MM.1S (cell line): ENCODE results near the gene MYCL.

Source experiments
- DNase-seq: peaks from one replicate; pipeline ENCODE4 v3.0.0-alpha.2; 2015
- H2AFZ ChIP-seq: fragments of 300-600 bp; sonication (generic); 2 replicates; pipeline ENCODE4 v1.6.0; 2016; ENCODE audit warnings: antibody characterized with exemption, low read length
- H3F3A ChIP-seq: fragments of 300-600 bp; sonication (generic); 2 replicates; pipeline ENCODE4 v1.6.1; 2016; ENCODE audit warnings: mild to moderate bottlenecking, antibody characterized with exemption, low read length, moderate library complexity, mixed read lengths; ENCODE audit not compliant: insufficient read depth
- H3K27ac ChIP-seq: fragments of 300-600 bp; sonication (generic); 2 replicates; pipeline ENCODE4 v1.5.1; 2016; ENCODE audit warnings: mild to moderate bottlenecking, low read length
- H3K27me3 ChIP-seq: fragments of 300-600 bp; sonication (generic); replicated peaks from 2 replicates; pipeline ENCODE4 v1.6.0; 2016; ENCODE audit warnings: low read length; ENCODE audit not compliant: insufficient read depth
- H3K36me3 ChIP-seq: fragments of 300-600 bp; sonication (generic); replicated peaks from 2 replicates; pipeline ENCODE4 v1.6.1; 2016; ENCODE audit warnings: mild to moderate bottlenecking, low read length, mixed read lengths; ENCODE audit not compliant: insufficient read depth
- H3K4me1 ChIP-seq: fragments of 300-600 bp; sonication (generic); 2 replicates; pipeline ENCODE4 v1.6.1; 2016; ENCODE audit warnings: low read length, mixed read lengths
- H3K4me2 ChIP-seq: fragments of 300-600 bp; sonication (generic); 2 replicates; pipeline ENCODE4 v1.6.0; 2016; ENCODE audit warnings: low read depth, low read length
- H3K4me3 ChIP-seq: fragments of 300-600 bp; sonication (generic); 2 replicates; pipeline ENCODE4 v1.5.1; 2016; ENCODE audit warnings: low read length, mixed read lengths
- H3K79me2 ChIP-seq: fragments of 300-600 bp; sonication (generic); 2 replicates; pipeline ENCODE4 v1.6.1; 2016; ENCODE audit warnings: mixed run types, low read length, mixed read lengths
- H3K9ac ChIP-seq: fragments of 300-600 bp; sonication (generic); 2 replicates; pipeline ENCODE4 v1.6.1; 2016; ENCODE audit warnings: low read length, mixed read lengths
- H3K9me2 ChIP-seq: fragments of 300-600 bp; sonication (generic); replicated peaks from 2 replicates; pipeline ENCODE4 v1.6.1; 2016; ENCODE audit warnings: mild to moderate bottlenecking, low read length, mixed read lengths; ENCODE audit not compliant: insufficient read depth
- H3K9me3 ChIP-seq: fragments of 300-600 bp; sonication (generic); replicated peaks from 2 replicates; pipeline ENCODE4 v1.6.1; 2016; ENCODE audit warnings: mild to moderate bottlenecking, low read length, mixed read lengths; ENCODE audit not compliant: insufficient read depth
- H4K20me1 ChIP-seq: fragments of 300-600 bp; sonication (generic); 2 replicates; pipeline ENCODE4 v1.6.1; 2016; ENCODE audit warnings: mild to moderate bottlenecking, low read length, moderate library complexity, mixed read lengths; ENCODE audit not compliant: insufficient read depth
- CTCF ChIP-seq: fragments of 300-600 bp; sonication (generic); IDR thresholded peaks from 2 replicates; pipeline ENCODE4 v1.5.1; 2016; ENCODE audit warnings: antibody characterized with exemption, low read length, mixed read lengths
- EZH2 ChIP-seq: fragments of 300-600 bp; sonication (generic); optimal IDR thresholded peaks from 2 replicates; pipeline ENCODE3; 2017; ENCODE audit warnings: low read depth, mild to moderate bottlenecking, antibody characterized with exemption, low read length, mixed read lengths
- EZH2phosphoT487 ChIP-seq: fragments of 300-600 bp; sonication (generic); IDR thresholded peaks from 2 replicates; pipeline ENCODE4 v1.6.1; 2018; ENCODE audit warnings: antibody characterized with exemption, low read length

Gene MYCL

DNA sequence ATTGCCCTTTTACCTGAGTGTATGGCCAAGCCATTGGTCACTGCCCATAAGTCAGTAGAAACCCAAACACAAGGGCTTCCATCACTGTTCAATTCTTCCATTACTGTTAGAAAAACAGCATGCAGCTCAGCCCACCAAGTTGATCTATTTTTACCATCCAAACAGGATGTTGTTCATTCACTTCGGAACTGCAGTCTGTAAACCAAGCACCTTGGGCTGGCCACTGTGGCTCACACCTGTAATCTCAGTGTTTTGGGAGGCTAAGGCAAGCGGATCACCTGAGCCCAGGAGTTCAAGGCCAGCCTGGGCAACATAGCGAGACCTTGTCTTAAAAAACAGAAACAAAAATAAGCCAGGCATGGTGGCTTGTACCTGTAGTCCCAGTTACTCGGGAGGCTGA lies 44.5 kb upstream of the MYCL start:
- H3K27ac ChIP-seq, result no peak overlapping the region
- H3K27me3 ChIP-seq, result no peaks in the 10 kb centered on the region
- H3K4me2 ChIP-seq, result no peak overlapping the region
- TF ChIP-seq CTCF, result no peak
- TF ChIP-seq EZH2phosphoT487, result no peak
- TF ChIP-seq EZH2, result no peak
- H2AFZ ChIP-seq, result no peak overlapping the region
- no peaks in the 10 kb centered on the region for H3K9me3 ChIP-seq
- H3K4me3 ChIP-seq, result no peak overlapping the region
- H3K9ac ChIP-seq, result no peak overlapping the region
- H3K79me2 ChIP-seq, result no peaks in the 10 kb centered on the region
- peak; percentile 34 for DNase-seq
- peaks cover 7% of the 10 kb centered on the region for H3K4me1 ChIP-seq
- no peaks in the 10 kb centered on the region for H3F3A ChIP-seq
- no peaks in the 10 kb centered on the region for H3K36me3 ChIP-seq
- H3K9me2 ChIP-seq, result no peaks in the 10 kb centered on the region
- no peaks in the 10 kb centered on the region for H4K20me1 ChIP-seq

DNA sequence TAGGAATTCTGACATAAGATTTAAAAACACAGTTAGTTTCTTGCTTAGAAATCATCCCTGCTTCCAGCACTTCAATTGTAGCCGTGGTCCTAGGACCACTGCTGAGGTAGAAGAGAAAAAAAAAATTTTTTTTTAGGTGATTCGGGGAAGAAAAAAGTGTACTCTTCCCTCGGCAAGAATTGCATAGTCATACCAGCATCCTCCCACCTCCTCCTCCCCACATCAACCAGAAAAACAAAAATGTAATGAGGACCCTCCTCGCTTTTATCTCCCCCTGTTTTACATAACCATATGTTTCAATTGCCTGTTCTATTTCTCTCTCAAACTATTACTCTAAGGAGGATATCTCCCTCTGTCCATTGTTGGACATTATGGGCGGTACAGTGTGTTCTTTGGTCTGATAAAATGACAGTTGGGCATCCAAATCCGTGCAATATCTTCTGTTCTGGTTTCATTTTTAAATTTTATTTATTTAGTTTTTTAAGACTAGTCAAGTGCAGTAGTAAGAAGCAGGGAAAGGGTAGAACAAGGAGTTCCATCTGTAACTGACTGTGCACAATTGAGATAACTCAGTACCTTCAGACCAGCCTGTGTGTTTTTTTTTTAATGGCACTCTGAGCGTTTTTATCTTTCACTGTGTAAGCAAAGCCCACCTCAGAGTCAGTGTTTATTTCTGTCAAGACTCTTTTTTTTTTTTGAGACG lies 42.8 kb upstream of the MYCL start:
- Histone ChIP-seq H3K9me2 (no peaks in the 10 kb centered on the region), H3K27me3 (no peaks in the 10 kb centered on the region), H4K20me1 (no peaks in the 10 kb centered on the region), H3K9ac (no peak overlapping the region), H2AFZ (no peak overlapping the region), H3K9me3 (no peaks in the 10 kb centered on the region), H3K4me1 (peaks cover 7% of the 10 kb centered on the region), H3K36me3 (no peaks in the 10 kb centered on the region), H3K27ac (no peak overlapping the region), H3K79me2 (no peaks in the 10 kb centered on the region), H3F3A (no peaks in the 10 kb centered on the region), H3K4me3 (no peak overlapping the region), H3K4me2 (no peak overlapping the region)
- TF ChIP-seq EZH2, result no peak
- no peak for TF ChIP-seq CTCF
- no peak for TF ChIP-seq EZH2phosphoT487
- no peak for DNase-seq

- no peaks in the 10 kb centered on the region for H3K9me2 ChIP-seq
- TF ChIP-seq EZH2phosphoT487 (no peak), CTCF (no peak)
- no peak overlapping the region for H3K27ac ChIP-seq
- H3K9me3 ChIP-seq, result no peaks in the 10 kb centered on the region
- no peaks in the 10 kb centered on the region for H3K36me3 ChIP-seq
- DNase-seq, result no peak
- H2AFZ ChIP-seq, result no peak overlapping the region
- H4K20me1 ChIP-seq, result no peaks in the 10 kb centered on the region
- H3K4me2 ChIP-seq, result no peak overlapping the region
- no peaks in the 10 kb centered on the region for H3K79me2 ChIP-seq
- no peak overlapping the region for H3K9ac ChIP-seq
- H3K4me1 ChIP-seq, result peaks cover 7% of the 10 kb centered on the region
- H3F3A ChIP-seq, result no peaks in the 10 kb centered on the region
- no peak overlapping the region for H3K4me3 ChIP-seq
- no peaks in the 10 kb centered on the region for H3K27me3 ChIP-seq
These were observed 42.0 kb upstream of the MYCL start for GRCh38 chr1:39943471-39944290.
